ENCODE data around the gene PLEKHG2.

PLEKHG2 gene

DNA sequence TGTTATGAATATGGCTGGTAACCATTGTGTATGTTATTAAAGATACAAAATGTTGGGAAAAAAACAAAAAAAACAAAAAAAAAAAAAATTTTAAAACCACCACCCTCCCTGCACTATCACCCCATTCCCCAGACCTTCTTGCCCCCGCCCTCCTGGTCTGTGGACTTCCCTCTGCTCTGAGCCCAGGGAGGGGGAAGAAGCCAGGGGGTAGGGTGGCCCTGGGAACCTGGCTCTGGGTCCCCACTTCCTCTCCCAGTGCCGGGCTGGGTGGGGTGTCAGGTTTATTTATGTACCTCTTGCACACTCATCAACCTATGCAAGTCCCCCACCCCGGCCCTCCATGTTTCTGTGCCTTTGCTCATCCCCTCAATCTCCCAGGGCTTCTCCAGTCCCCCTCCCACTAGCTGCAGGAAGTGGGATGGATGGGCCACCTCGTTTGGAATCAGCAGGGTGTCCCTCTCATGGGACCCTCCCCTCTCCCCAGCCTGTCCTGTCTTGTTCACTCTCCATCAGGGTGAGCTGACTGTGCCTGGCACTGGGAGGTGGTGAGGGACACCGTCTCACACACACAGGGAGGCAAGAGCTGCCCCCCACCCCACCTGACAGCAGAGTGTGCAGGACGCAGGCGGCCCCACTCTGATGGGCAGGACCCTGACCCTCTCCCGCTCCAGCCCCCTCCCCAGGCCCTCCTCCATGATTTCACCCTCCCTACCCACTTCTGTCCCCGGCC is 27.5 kb upstream of the PLEKHG2 start:
- no peak for DNase-seq

DNA sequence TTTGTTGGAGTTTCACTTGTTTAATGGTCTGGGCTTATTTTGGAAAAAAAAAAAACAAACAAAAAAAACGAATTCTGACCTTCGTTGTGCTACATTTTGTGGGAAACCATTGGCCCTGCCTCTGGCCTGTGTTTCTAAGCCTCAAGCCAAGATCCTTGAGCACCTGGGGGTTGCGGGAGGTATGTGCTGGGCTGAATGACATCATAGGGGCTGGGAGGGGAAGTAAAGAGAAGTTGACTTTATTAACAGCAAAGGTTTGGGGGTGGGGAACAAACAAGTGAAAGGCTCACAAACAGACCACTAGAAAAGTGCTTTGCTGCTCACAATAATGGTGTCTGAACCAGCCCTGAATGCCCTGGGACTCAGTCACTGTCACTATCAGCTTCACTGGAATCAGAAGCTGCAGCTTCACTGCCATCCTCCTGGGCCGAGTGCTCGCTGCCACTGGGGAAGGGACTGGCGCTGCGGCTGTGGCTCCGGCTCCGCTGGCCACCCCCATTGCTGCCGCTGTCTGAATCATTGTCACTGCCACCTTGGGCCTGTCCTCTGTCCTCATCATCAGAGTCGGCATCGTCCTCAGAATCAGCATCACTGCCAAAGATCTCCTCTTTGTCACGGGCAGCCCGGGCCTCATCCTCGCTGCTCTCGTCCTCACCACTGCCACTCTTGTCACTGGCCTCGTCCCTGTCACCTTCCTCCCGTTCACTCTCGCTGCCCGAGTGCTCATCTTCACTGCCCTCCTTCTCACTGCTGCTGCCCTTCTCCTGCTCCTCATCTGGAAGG is 26.6 kb upstream of the PLEKHG2 start:
- no peak for DNase-seq

- DNase-seq: no peak
Observed at GRCh38 chr19:39386557-39386956, 25.9 kb upstream of the PLEKHG2 start.

DNA sequence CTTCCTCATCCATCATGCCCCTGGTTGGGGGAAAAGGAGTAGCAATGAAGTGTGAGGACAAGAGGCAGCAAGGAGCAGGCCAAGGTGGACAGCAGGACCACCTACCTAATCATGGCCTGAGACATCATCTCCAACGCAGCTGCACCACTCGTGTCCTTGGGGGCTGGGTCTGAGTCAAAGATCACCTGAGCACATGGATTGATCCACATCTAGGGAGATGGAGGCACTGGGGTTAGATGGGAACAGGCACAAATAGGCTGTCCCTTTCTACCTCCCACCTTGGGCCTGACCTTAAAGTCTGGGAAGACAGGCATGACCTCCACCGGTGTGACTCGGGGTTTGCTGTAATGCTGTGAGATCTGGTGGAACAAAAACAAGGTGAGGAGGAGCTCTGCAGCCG is 23.8 kb upstream of the PLEKHG2 start:
- no peak for DNase-seq

GRCh38 chr19:39389631-39390414 is 22.6 kb upstream of the PLEKHG2 start:
- no peak for DNase-seq

DNA sequence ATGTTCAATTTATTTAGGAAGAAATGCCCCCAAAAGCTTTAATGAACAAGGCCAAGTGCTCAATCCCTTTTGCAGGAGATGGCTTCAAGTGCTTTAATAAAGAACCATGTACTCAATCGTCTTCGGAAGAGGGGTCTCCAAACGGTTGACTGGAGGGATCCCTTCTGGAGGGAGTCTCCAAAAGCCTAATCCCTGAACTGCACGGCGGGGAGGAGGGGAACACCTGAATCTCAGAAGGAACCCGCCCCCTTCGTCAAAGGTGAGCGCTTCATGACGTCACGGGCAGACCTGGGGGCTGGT is 22.1 kb upstream of the PLEKHG2 start:
- DNase-seq: no peak

- peak; percentile 99 for DNase-seq
Observed at GRCh38 chr19:39390751-39391437, 21.6 kb upstream of the PLEKHG2 start, which contains the start of the genes MED29 and PAF1. Gene MED29 (plus strand): TSS chr19:39391378. CDS start chr19:39391423, 45 bp downstream. Gene PAF1 (minus strand): TSS chr19:39391106. CDS start chr19:39390864, 242 bp downstream.

- peak; percentile 82 for DNase-seq
Observed at GRCh38 chr19:39397360-39398296, 14.8 kb upstream of the PLEKHG2 start.

GRCh38 chr19:39398297-39398864 is 14.1 kb upstream of the PLEKHG2 start:
- no peak for DNase-seq

DNA sequence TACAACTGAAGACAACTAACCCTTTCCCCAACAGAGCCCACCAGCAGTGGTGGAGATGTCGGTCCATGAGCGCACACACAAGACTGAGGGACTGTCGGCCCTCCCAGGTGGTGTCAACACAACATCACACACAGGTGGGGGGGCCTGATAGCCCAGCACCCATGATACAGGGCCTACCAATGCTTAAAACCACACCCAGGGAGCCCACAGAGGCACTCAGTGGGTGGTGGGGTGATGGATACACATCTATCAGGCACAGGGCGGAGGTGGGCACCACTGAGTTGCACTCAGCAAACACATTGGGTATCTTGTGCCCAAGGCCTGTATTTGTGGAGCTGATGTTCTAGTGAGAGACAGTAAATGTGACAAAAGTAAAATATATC is 12.8 kb upstream of the PLEKHG2 start:
- no peak for DNase-seq

DNA sequence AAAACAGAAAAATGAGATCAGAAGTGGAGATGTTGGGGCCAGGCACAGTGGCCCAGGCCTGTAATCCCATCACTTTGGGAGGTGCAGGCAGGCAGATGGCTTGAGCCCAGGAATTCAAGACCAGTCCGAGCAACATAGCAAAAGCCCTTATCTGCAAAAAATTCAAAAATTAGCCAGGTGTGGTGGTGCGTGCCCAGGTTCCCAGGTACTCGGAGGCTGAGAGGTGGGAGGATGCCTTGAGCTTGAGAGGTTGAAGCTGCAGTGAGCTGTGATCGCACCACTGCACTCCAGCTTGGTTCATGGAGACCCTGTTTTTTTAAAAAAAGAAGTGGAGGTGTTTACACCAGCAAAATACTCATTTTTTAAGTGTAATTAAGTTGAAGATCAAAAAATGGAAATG is 12.4 kb upstream of the PLEKHG2 start:
- DNase-seq: no peak

GRCh38 chr19:39401070-39401548 is 11.4 kb upstream of the PLEKHG2 start:
- no peak for DNase-seq

GRCh38 chr19:39401549-39402345 is 10.7 kb upstream of the PLEKHG2 start:
- DNase-seq: no peak

DNA sequence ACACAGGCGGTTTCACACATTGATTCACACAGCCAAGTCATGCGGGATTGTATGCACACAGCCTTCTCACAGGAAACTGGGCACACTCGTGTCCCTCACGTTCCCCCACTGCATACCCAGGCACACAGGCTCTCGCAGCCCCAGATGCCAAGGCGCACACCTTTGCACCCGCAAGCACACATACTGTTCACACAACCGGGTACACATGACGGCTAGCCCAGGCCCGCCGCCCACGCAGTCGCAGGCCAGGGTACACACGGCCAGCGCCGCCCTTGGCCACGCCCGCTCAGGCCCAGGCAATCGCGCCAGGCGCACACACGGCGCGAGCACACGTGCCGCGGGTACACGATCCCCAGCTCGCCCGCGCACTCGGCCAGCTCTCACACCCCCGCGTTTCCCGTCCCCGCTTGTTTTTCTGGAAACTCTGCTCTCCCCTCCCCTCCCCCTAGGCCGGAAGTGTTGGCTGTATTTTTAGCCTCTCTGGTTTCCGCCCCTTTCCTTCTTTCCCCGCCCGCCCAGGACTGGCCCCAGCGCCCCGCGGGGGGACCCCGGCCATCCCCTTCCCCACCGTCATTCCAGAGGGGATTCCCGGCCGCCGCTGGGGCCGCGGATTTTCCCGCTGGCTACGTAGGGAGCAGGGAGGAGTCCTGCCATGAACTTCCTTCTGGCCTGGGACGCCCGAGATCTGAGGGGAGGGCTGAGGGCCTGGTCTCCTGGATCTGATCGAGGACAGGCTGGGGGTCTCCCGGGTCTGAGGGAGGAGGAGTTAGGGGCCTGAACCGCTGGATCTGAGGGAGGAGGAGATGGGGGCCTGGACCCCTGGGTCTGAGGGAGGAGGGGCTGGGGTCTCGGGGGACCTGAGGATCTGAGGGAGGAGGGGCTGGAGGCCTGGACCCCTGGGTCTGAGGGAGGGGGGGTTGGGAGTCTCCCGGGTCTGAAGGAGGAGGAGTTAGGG is 9.8 kb upstream of the PLEKHG2 start:
- DNase-seq: peak; percentile 39

DNA sequence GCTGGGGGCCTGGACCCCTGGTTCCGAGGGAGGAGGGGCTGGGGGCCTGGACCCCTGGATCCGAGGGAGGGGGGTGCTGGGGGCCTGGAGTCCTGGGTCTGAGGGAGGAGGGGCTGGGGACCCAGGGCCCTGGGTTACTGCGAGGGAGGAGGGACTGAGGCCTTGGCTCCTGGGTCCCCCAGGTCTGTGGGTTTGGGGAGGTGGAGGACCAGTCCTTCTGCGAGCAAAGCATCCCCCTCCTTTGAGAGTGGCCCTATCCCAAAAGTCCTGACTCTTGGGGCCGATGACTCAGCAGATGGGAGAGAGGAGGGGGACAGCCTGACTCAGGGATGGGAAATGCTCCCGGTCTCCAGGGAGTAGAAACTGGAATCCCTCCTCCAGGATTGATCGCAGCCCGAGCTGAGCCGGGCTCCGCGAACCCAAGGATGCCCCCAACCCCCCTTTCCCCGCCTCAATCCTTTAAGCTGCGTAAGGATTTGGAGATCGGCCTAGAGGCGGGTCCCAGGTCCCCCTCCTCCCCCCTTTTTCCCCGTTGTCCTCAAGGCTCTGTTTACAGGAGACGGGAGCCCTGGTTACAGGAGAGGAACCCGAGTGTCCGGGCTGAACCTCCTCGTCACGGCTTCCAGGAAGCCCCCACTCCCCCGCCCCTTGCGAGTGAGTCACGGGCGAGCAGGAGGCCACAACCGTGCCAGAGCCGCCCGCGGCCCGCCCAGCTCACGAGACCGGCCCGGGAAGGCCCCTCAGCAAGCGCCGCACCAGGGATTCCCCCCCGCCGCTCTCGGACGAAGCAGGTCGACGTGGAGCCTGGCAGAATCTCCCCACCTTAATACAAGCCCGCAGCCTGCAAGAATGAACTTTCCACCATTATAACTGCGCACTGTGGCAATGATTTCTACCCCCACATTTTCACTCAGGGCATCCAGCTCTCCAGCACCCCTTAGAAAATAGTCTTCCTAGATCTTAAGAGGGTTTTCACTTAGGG is 8.8 kb upstream of the PLEKHG2 start:
- DNase-seq: peak; percentile 74

- no peak for DNase-seq
Observed at GRCh38 chr19:39405261-39405957, 7.1 kb upstream of the PLEKHG2 start.

DNA sequence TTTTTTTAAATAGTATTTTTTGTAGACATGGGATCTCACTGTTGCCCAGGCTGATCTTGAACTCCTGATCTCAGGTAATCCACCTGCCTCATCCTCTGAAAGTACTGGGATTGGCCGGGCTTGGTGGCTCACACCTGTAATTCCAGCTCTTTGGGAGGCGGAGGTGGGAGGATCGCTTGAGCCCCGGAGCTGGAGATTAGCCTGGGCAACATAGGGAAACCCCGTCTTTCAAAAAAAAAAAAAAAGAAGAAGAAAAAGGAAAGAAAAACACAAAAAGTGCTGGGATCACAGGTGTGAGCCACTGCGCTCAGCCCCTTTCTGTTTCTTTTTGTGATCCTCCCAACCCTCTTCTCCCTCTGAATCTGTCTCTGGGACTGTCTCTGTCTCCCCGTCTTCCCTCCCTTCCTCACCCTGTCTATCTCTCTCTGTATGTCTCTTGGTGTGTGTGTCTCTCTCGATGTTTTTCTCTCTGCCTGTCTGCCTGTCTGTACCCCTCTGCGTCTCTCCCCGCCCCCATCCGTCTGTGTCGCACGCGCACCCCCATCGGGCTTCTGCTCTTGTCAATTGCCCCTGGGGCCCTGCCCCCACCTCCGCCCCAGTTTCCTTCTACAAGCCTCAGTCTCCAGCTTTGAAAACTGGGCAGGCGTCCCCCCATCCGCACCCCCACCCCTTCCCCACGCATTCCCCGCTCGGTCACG is 6.4 kb upstream of the PLEKHG2 start:
- DNase-seq: no peak
